HEK293 (cell line): ENCODE measurements around the gene AXDND1.

Source experiments
- GLI4 ChIP-seq: fragments of 450-650 bp; formaldehyde crosslinking; IDR thresholded peaks from 2 replicates; pipeline ENCODE4 v1.5.1; 2016; ENCODE audit warnings: missing biosample characterization, missing genetic modification characterization
- TCF7L2 ChIP-seq: IDR thresholded peaks from 2 replicates; pipeline ENCODE4 v1.6.1; 2011; ENCODE audit warnings: low read depth, mild to moderate bottlenecking, inconsistent platforms, low read length, moderate library complexity, borderline replicate concordance
- ZBTB1 ChIP-seq: fragments of 450-650 bp; formaldehyde crosslinking; IDR thresholded peaks from 2 replicates; pipeline ENCODE4 v1.5.1; 2016; ENCODE audit warnings: missing biosample characterization, missing genetic modification characterization
- ZNF24 ChIP-seq: fragments of 450-650 bp; formaldehyde crosslinking; IDR thresholded peaks from 2 replicates; pipeline ENCODE4 v1.5.1; 2016; ENCODE audit warnings: missing biosample characterization, missing genetic modification characterization
- ZNF274 ChIP-seq, 2 experiments: fragments of 200-500 bp in 1 of 2; fragments of 450-650 bp in 1 of 2; sonication (Bioruptor generic) in 1 of 2; formaldehyde crosslinking in 1 of 2; IDR thresholded peaks; 2 replicates each; pipeline versions ENCODE4 v1.5.1 to v1.6.1; 2014 to 2016; ENCODE audit warnings: borderline replicate concordance in 1 of 2, inconsistent platforms in 1 of 2, low read length in 1 of 2, missing biosample characterization in 1 of 2, missing genetic modification characterization in 1 of 2
- TF ChIP-seq, protein P1 (sequence below): fragments of 450-650 bp; formaldehyde crosslinking; IDR thresholded peaks from 2 replicates; pipeline ENCODE4 v1.5.1; 2016; ENCODE audit warnings: missing biosample characterization, missing genetic modification characterization

DNA sequence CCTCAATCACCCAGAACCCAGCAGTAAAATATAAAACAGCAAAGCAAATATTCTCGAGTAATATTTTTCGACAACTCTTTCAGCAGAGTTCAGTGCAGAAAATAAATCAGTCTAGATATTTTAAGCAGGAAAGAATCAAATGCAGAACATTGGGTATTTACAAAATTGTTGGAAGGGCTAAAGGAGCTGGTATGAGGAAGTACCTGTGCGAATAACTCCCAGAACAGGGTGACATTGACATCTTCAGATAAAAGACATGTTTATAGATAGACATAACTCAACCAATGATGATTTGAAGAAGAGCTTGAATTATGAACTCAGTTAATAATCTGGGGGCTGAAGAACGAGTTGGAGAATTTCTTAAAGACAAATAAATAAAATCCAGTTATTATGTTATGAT, 6.4 kb downstream of the AXDND1 start:
- TF ChIP-seq, protein P1, sequence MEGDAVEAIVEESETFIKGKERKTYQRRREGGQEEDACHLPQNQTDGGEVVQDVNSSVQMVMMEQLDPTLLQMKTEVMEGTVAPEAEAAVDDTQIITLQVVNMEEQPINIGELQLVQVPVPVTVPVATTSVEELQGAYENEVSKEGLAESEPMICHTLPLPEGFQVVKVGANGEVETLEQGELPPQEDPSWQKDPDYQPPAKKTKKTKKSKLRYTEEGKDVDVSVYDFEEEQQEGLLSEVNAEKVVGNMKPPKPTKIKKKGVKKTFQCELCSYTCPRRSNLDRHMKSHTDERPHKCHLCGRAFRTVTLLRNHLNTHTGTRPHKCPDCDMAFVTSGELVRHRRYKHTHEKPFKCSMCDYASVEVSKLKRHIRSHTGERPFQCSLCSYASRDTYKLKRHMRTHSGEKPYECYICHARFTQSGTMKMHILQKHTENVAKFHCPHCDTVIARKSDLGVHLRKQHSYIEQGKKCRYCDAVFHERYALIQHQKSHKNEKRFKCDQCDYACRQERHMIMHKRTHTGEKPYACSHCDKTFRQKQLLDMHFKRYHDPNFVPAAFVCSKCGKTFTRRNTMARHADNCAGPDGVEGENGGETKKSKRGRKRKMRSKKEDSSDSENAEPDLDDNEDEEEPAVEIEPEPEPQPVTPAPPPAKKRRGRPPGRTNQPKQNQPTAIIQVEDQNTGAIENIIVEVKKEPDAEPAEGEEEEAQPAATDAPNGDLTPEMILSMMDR (tag by site-specific recombination), result no peak
- TF ChIP-seq ZNF24 (tag by site-specific recombination) (no peak), GLI4 (tag by site-specific recombination) (no peak), ZNF274 (IDR thresholded peaks at IDR 0.05; ENCODE audit: low read length) (no peak), ZNF274 (tag by site-specific recombination; IDR thresholded peaks at IDR 0.05; ENCODE audit: borderline replicate concordance) (no peak), ZBTB1 (no peak), TCF7L2 (no peak)
